ENCODE results near the gene RNF126.

GRCh38 chr19:601310-601709 is 61.7 kb downstream of the RNF126 start:
- no peak for TF ChIP-seq GATA2 (IDR thresholded peaks at IDR 0.05; ENCODE audit: low read depth, low read length)
- no peak for TF ChIP-seq GATA3 (IDR thresholded peaks at IDR 0.05; ENCODE audit: low read depth, low read length)

All from SH-SY5Y (cell line).